ENCODE data around the gene CTAGE9.

Gene CTAGE9

GRCh38 chr6:131693384-131693783, 17.4 kb downstream of the CTAGE9 start:
- H3K27me3 ChIP-seq (ENCODE audit: insufficient read depth, low read length) = no peaks in the 10 kb centered on the region
- no peak overlapping the region for H3K4me3 ChIP-seq (ENCODE audit: low read depth, low read length)
- H3K27ac ChIP-seq (ENCODE audit: low read depth, low read length) = no peak overlapping the region
- H2AFZ ChIP-seq (ENCODE audit: low read length, unreplicated experiment) = no peak overlapping the region
- H3K79me2 ChIP-seq (ENCODE audit: control insufficient read depth, insufficient read depth, low read length, unreplicated experiment) = no peaks in the 10 kb centered on the region
- no peaks in the 10 kb centered on the region for H3K4me1 ChIP-seq (ENCODE audit: control insufficient read depth, insufficient read depth, low read length, unreplicated experiment)
- H3K36me3 ChIP-seq (ENCODE audit: insufficient read depth, low read length) = no peaks in the 10 kb centered on the region

- Histone ChIP-seq H2AFZ (ENCODE audit: low read length, unreplicated experiment) (no peak overlapping the region), H3K4me3 (ENCODE audit: low read depth, low read length) (no peak overlapping the region), H3K4me1 (ENCODE audit: control insufficient read depth, insufficient read depth, low read length, unreplicated experiment) (no peaks in the 10 kb centered on the region), H3K36me3 (ENCODE audit: insufficient read depth, low read length) (no peaks in the 10 kb centered on the region), H3K27ac (ENCODE audit: low read depth, low read length) (no peak overlapping the region), H3K79me2 (ENCODE audit: control insufficient read depth, insufficient read depth, low read length, unreplicated experiment) (no peaks in the 10 kb centered on the region), H3K27me3 (ENCODE audit: insufficient read depth, low read length) (no peaks in the 10 kb centered on the region)
These were observed 18.2 kb downstream of the CTAGE9 start for GRCh38 chr6:131692589-131692988.

- Histone ChIP-seq H3K4me1 (ENCODE audit: control insufficient read depth, insufficient read depth, low read length, unreplicated experiment) (no peaks in the 10 kb centered on the region), H3K79me2 (ENCODE audit: control insufficient read depth, insufficient read depth, low read length, unreplicated experiment) (no peaks in the 10 kb centered on the region), H3K27me3 (ENCODE audit: insufficient read depth, low read length) (no peaks in the 10 kb centered on the region), H2AFZ (ENCODE audit: low read length, unreplicated experiment) (no peak overlapping the region), H3K4me3 (ENCODE audit: low read depth, low read length) (no peak overlapping the region), H3K36me3 (ENCODE audit: insufficient read depth, low read length) (no peaks in the 10 kb centered on the region), H3K27ac (ENCODE audit: low read depth, low read length) (no peak overlapping the region)
These were observed 18.8 kb downstream of the CTAGE9 start for GRCh38 chr6:131692031-131692430.

GRCh38 chr6:131688286-131688685, 22.5 kb downstream of the CTAGE9 start:
- H3K36me3 ChIP-seq (ENCODE audit: insufficient read depth, low read length) = no peaks in the 10 kb centered on the region
- H3K4me3 ChIP-seq (ENCODE audit: low read depth, low read length) = no peak overlapping the region
- no peaks in the 10 kb centered on the region for H3K79me2 ChIP-seq (ENCODE audit: control insufficient read depth, insufficient read depth, low read length, unreplicated experiment)
- H3K4me1 ChIP-seq (ENCODE audit: control insufficient read depth, insufficient read depth, low read length, unreplicated experiment) = no peaks in the 10 kb centered on the region
- H3K27ac ChIP-seq (ENCODE audit: low read depth, low read length) = no peak overlapping the region
- no peaks in the 10 kb centered on the region for H3K27me3 ChIP-seq (ENCODE audit: insufficient read depth, low read length)
- H2AFZ ChIP-seq (ENCODE audit: low read length, unreplicated experiment) = no peak overlapping the region

GRCh38 chr6:131687022-131687421, 23.8 kb downstream of the CTAGE9 start:
- H3K79me2 ChIP-seq (ENCODE audit: control insufficient read depth, insufficient read depth, low read length, unreplicated experiment) = no peaks in the 10 kb centered on the region
- H3K4me1 ChIP-seq (ENCODE audit: control insufficient read depth, insufficient read depth, low read length, unreplicated experiment) = no peaks in the 10 kb centered on the region
- no peak overlapping the region for H3K4me3 ChIP-seq (ENCODE audit: low read depth, low read length)
- no peak overlapping the region for H3K27ac ChIP-seq (ENCODE audit: low read depth, low read length)
- H3K36me3 ChIP-seq (ENCODE audit: insufficient read depth, low read length) = no peaks in the 10 kb centered on the region
- H3K27me3 ChIP-seq (ENCODE audit: insufficient read depth, low read length) = no peaks in the 10 kb centered on the region
- H2AFZ ChIP-seq (ENCODE audit: low read length, unreplicated experiment) = no peak overlapping the region

GRCh38 chr6:131685266-131685780, 25.5 kb downstream of the CTAGE9 start:
- H2AFZ ChIP-seq (ENCODE audit: low read length, unreplicated experiment) = no peak overlapping the region
- H3K36me3 ChIP-seq (ENCODE audit: insufficient read depth, low read length) = no peaks in the 10 kb centered on the region
- no peaks in the 10 kb centered on the region for H3K27me3 ChIP-seq (ENCODE audit: insufficient read depth, low read length)
- H3K4me3 ChIP-seq (ENCODE audit: low read depth, low read length) = no peak overlapping the region
- no peaks in the 10 kb centered on the region for H3K79me2 ChIP-seq (ENCODE audit: control insufficient read depth, insufficient read depth, low read length, unreplicated experiment)
- H3K27ac ChIP-seq (ENCODE audit: low read depth, low read length) = no peak overlapping the region
- H3K4me1 ChIP-seq (ENCODE audit: control insufficient read depth, insufficient read depth, low read length, unreplicated experiment) = no peaks in the 10 kb centered on the region

GRCh38 chr6:131683479-131683878, 27.3 kb downstream of the CTAGE9 start:
- Histone ChIP-seq H3K4me3 (ENCODE audit: low read depth, low read length) (no peak overlapping the region), H2AFZ (ENCODE audit: low read length, unreplicated experiment) (no peak overlapping the region), H3K79me2 (ENCODE audit: control insufficient read depth, insufficient read depth, low read length, unreplicated experiment) (no peaks in the 10 kb centered on the region), H3K27me3 (ENCODE audit: insufficient read depth, low read length) (no peaks in the 10 kb centered on the region), H3K4me1 (ENCODE audit: control insufficient read depth, insufficient read depth, low read length, unreplicated experiment) (no peaks in the 10 kb centered on the region), H3K36me3 (ENCODE audit: insufficient read depth, low read length) (no peaks in the 10 kb centered on the region), H3K27ac (ENCODE audit: low read depth, low read length) (no peak overlapping the region)

GRCh38 chr6:131682442-131682841, 28.4 kb downstream of the CTAGE9 start:
- Histone ChIP-seq H3K4me3 (ENCODE audit: low read depth, low read length) (no peak overlapping the region), H3K4me1 (ENCODE audit: control insufficient read depth, insufficient read depth, low read length, unreplicated experiment) (no peaks in the 10 kb centered on the region), H2AFZ (ENCODE audit: low read length, unreplicated experiment) (no peak overlapping the region), H3K27me3 (ENCODE audit: insufficient read depth, low read length) (no peaks in the 10 kb centered on the region), H3K36me3 (ENCODE audit: insufficient read depth, low read length) (no peaks in the 10 kb centered on the region), H3K79me2 (ENCODE audit: control insufficient read depth, insufficient read depth, low read length, unreplicated experiment) (no peaks in the 10 kb centered on the region), H3K27ac (ENCODE audit: low read depth, low read length) (no peak overlapping the region)

- Histone ChIP-seq H3K27ac (ENCODE audit: low read depth, low read length) (no peak overlapping the region), H3K27me3 (ENCODE audit: insufficient read depth, low read length) (no peaks in the 10 kb centered on the region), H3K36me3 (ENCODE audit: insufficient read depth, low read length) (no peaks in the 10 kb centered on the region), H3K79me2 (ENCODE audit: control insufficient read depth, insufficient read depth, low read length, unreplicated experiment) (no peaks in the 10 kb centered on the region), H2AFZ (ENCODE audit: low read length, unreplicated experiment) (no peak overlapping the region), H3K4me1 (ENCODE audit: control insufficient read depth, insufficient read depth, low read length, unreplicated experiment) (no peaks in the 10 kb centered on the region), H3K4me3 (ENCODE audit: low read depth, low read length) (no peak overlapping the region)
These were observed 29.2 kb downstream of the CTAGE9 start for GRCh38 chr6:131681585-131681984.

GRCh38 chr6:131680868-131681267, 29.9 kb downstream of the CTAGE9 start:
- Histone ChIP-seq H2AFZ (ENCODE audit: low read length, unreplicated experiment) (no peak overlapping the region), H3K27me3 (ENCODE audit: insufficient read depth, low read length) (no peaks in the 10 kb centered on the region), H3K4me1 (ENCODE audit: control insufficient read depth, insufficient read depth, low read length, unreplicated experiment) (no peaks in the 10 kb centered on the region), H3K79me2 (ENCODE audit: control insufficient read depth, insufficient read depth, low read length, unreplicated experiment) (no peaks in the 10 kb centered on the region), H3K27ac (ENCODE audit: low read depth, low read length) (no peak overlapping the region), H3K36me3 (ENCODE audit: insufficient read depth, low read length) (no peaks in the 10 kb centered on the region), H3K4me3 (ENCODE audit: low read depth, low read length) (no peak overlapping the region)

- H2AFZ ChIP-seq (ENCODE audit: low read length, unreplicated experiment) = no peak overlapping the region
- H3K27ac ChIP-seq (ENCODE audit: low read depth, low read length) = no peak overlapping the region
- no peaks in the 10 kb centered on the region for H3K79me2 ChIP-seq (ENCODE audit: control insufficient read depth, insufficient read depth, low read length, unreplicated experiment)
- no peaks in the 10 kb centered on the region for H3K27me3 ChIP-seq (ENCODE audit: insufficient read depth, low read length)
- no peak overlapping the region for H3K4me3 ChIP-seq (ENCODE audit: low read depth, low read length)
- no peaks in the 10 kb centered on the region for H3K36me3 ChIP-seq (ENCODE audit: insufficient read depth, low read length)
- no peaks in the 10 kb centered on the region for H3K4me1 ChIP-seq (ENCODE audit: control insufficient read depth, insufficient read depth, low read length, unreplicated experiment)
These were observed 32.4 kb downstream of the CTAGE9 start for GRCh38 chr6:131678442-131678841.

Data from ACC112 (cell line).